Stomach (tissue), 4 donors: ENCODE measurements around the gene SMC1B.

ENCODE experiments used
- CTCF ChIP-seq, 7 experiments: fragments of 450-650 bp in 4 of 7; fragments of 200-600 bp in 3 of 7; sonication (generic) in 3 of 7; IDR thresholded peaks; one replicate each; pipeline ENCODE4 v1.5.1; 2016 to 2019; ENCODE audit warnings: antibody characterized with exemption in 7 of 7, control low read depth in 2 of 7, mild to moderate bottlenecking in 1 of 7
- EP300 ChIP-seq: sonication (generic); formaldehyde crosslinking; IDR thresholded peaks from one replicate; pipeline ENCODE4 v1.6.1; 2017; ENCODE audit warnings: antibody characterized with exemption
- POLR2A ChIP-seq, 4 donors: fragments of 450-650 bp; IDR thresholded peaks; one replicate each; pipeline ENCODE4 v1.6.1; 2016; ENCODE audit warnings: antibody characterized with exemption in 4 of 4, control low read depth in 2 of 4, mild to moderate bottlenecking in 1 of 4, moderate library complexity in 1 of 4

- no peak for TF ChIP-seq EP300
- no peak for TF ChIP-seq CTCF (IDR thresholded peaks at IDR 0.05)
- TF ChIP-seq POLR2A (IDR thresholded peaks at IDR 0.05) = no peak
Observed at GRCh38 chr22:45407793-45408192, 5.6 kb downstream of the SMC1B start.
